ENCODE measurements around the gene PFKFB3. TPM values are rescaled to one million over a fixed set of nuclear protein-coding genes. Genes with fewer than 3 reads are reported as not detected.

PFKFB3 gene
- polyA plus RNA-seq, 3 donors = 12.2 to 101 (median 15.8) TPM

GRCh38 chr10:6185039-6185716 is 17.6 kb upstream of the PFKFB3 start:
- peaks cover 23% of the 10 kb centered on the region for H4K20me1 ChIP-seq (ENCODE audit: insufficient read depth, low read length)
- DNase-seq = no peak
- intact Hi-C loops (cut with micrococcal nuclease) = no loop called here
- no peak overlapping the region for H3K4me3 ChIP-seq (replicated peaks in 1 of 3; ENCODE audit: low read depth in 2 of 3, low read length in 3 of 3)
- TF ChIP-seq CTCF (IDR thresholded peaks at IDR 0.05) = no peak
- H3K79me2 ChIP-seq (ENCODE audit: insufficient read depth, low read length) = peaks cover 36% of the 10 kb centered on the region
- no peaks in the 10 kb centered on the region for H3K36me3 ChIP-seq (replicated peaks in 1 of 2; ENCODE audit: control insufficient read depth in 1 of 2, insufficient read depth in 2 of 2, low read length in 2 of 2)
- Mint-ChIP-seq H3K36me3 (peaks cover 11 to 13% of the 10 kb centered on the region in 2 donors), H3K4me3 (no peak overlapping the region), H3K4me1 (peaks cover 44% of the 10 kb centered on the region), H3K27me3 (ENCODE audit: low read depth in 3 of 3) (peaks cover 0 to 1% (median 0%) of the 10 kb centered on the region in 3 donors), H3K27ac (peak overlapping the region in 6 of 7 donors; percentile 8 to 84 (median 54)), H3K9me3 (peaks cover 0 to 2% (median 0%) of the 10 kb centered on the region in 7 donors)
- H2AFZ ChIP-seq (ENCODE audit: insufficient read depth, low read depth, low read length, poor library complexity, severe bottlenecking) = no peak overlapping the region
- H3K27me3 ChIP-seq (ENCODE audit: control insufficient read depth in 2 of 2, insufficient read depth in 2 of 2, low read length in 2 of 2) = no peaks in the 10 kb centered on the region
- no peak overlapping the region for H3K4me2 ChIP-seq (replicated peaks; ENCODE audit: extremely low read depth, low read length, poor library complexity, severe bottlenecking)
- no peak overlapping the region for H3K9ac ChIP-seq (ENCODE audit: insufficient read depth, low read length, poor library complexity, severe bottlenecking)
- H3K27ac ChIP-seq (ENCODE audit: low read depth in 1 of 2, low read length in 2 of 2) = peak overlapping the region in 1 of 2 donors; percentile 46
- WGBS (ENCODE audit: insufficient coverage) = 84% methylated on average over 10 of the region's 18 CpGs
- H3K4me1 ChIP-seq (ENCODE audit: control insufficient read depth in 1 of 2, insufficient read depth in 2 of 2, low read length in 2 of 2) = peaks cover 15 to 31% of the 10 kb centered on the region in 2 donors
- no peaks in the 10 kb centered on the region for H3K9me3 ChIP-seq (replicated peaks in 1 of 2; ENCODE audit: control insufficient read depth in 1 of 2, insufficient read depth in 1 of 2, low read length in 2 of 2)

GRCh38 chr10:6186894-6187256 is 15.9 kb upstream of the PFKFB3 start:
- peaks cover 39% of the 10 kb centered on the region for H3K79me2 ChIP-seq (ENCODE audit: insufficient read depth, low read length)
- Mint-ChIP-seq H3K27ac (peak overlapping the region in 3 of 7 donors; percentile 14 to 83 (median 25)), H3K36me3 (peaks cover 17 to 23% of the 10 kb centered on the region in 2 donors), H3K4me3 (no peak overlapping the region), H3K4me1 (peaks cover 61% of the 10 kb centered on the region), H3K9me3 (peaks cover 0 to 2% (median 0%) of the 10 kb centered on the region in 7 donors), H3K27me3 (ENCODE audit: low read depth in 3 of 3) (peaks cover 0 to 1% (median 0%) of the 10 kb centered on the region in 3 donors)
- no peaks in the 10 kb centered on the region for H3K27me3 ChIP-seq (ENCODE audit: control insufficient read depth in 2 of 2, insufficient read depth in 2 of 2, low read length in 2 of 2)
- H2AFZ ChIP-seq (ENCODE audit: insufficient read depth, low read depth, low read length, poor library complexity, severe bottlenecking) = no peak overlapping the region
- WGBS (ENCODE audit: insufficient coverage) = 85% methylated on average over 8 of the region's 9 CpGs
- H3K36me3 ChIP-seq (replicated peaks in 1 of 2; ENCODE audit: control insufficient read depth in 1 of 2, insufficient read depth in 2 of 2, low read length in 2 of 2) = no peaks in the 10 kb centered on the region
- no peak overlapping the region for H3K9ac ChIP-seq (ENCODE audit: insufficient read depth, low read length, poor library complexity, severe bottlenecking)
- no peak for DNase-seq
- TF ChIP-seq CTCF (IDR thresholded peaks at IDR 0.05) = no peak
- H4K20me1 ChIP-seq (ENCODE audit: insufficient read depth, low read length) = peaks cover 8% of the 10 kb centered on the region
- no peak overlapping the region for H3K27ac ChIP-seq (ENCODE audit: low read depth in 1 of 2, low read length in 2 of 2)
- H3K9me3 ChIP-seq (replicated peaks in 1 of 2; ENCODE audit: control insufficient read depth in 1 of 2, insufficient read depth in 1 of 2, low read length in 2 of 2) = no peaks in the 10 kb centered on the region
- intact Hi-C loops (cut with micrococcal nuclease) = no loop called here
- no peak overlapping the region for H3K4me2 ChIP-seq (replicated peaks; ENCODE audit: extremely low read depth, low read length, poor library complexity, severe bottlenecking)
- peaks cover 25 to 47% of the 10 kb centered on the region in 2 donors for H3K4me1 ChIP-seq (ENCODE audit: control insufficient read depth in 1 of 2, insufficient read depth in 2 of 2, low read length in 2 of 2)
- no peak overlapping the region for H3K4me3 ChIP-seq (replicated peaks in 1 of 3; ENCODE audit: low read depth in 2 of 3, low read length in 3 of 3)
